H1 (cell line): ENCODE data around the gene CNIH3. TPM values are rescaled to one million over a fixed set of nuclear protein-coding genes. Genes with fewer than 3 reads are reported as not detected.

ENCODE experiments used
- CTCF ChIA-PET: fragments of 300-600 bp; sonication (Branson Sonifier 250); formaldehyde crosslinking; loops from one replicate; lab custom pipeline; 2021; ENCODE audit not compliant: partially characterized antibody; lab: Charles Lee
- POLR2A ChIA-PET: fragments of 300-600 bp; sonication (Branson Sonifier 250); formaldehyde crosslinking; loops from one replicate; lab custom pipeline; 2021; ENCODE audit warnings: inconsistent platforms; ENCODE audit not compliant: partially characterized antibody; lab: Charles Lee
- DNase-seq, 2 experiments: peaks; one replicate each; pipeline versions ENCODE4 v3.0.0 to v3.0.0-alpha.2; 2010 to 2022; ENCODE audit warnings: low spot score in 2 of 2, low read depth in 1 of 2, mixed read lengths in 1 of 2
- FAIRE-seq: peaks from 2 replicates; lab custom pipeline; 2011; peaks lifted over from hg19 to GRCh38; lab: Jason Lieb, UNC
- H2AFZ ChIP-seq: 2 replicates; pipeline ENCODE4 v1.8.1; 2012; ENCODE audit warnings: low read length, inconsistent platforms
- H2AK5ac ChIP-seq: 2 replicates; pipeline ENCODE4 v1.6.1; 2013; ENCODE audit warnings: low read depth, low read length
- H2BK120ac ChIP-seq: replicated peaks from 2 replicates; pipeline ENCODE3; 2013; ENCODE audit warnings: low read depth, low read length, inconsistent platforms
- H2BK12ac ChIP-seq: 2 replicates; pipeline ENCODE4 v1.6.1; 2013; ENCODE audit warnings: low read depth, low read length
- H2BK15ac ChIP-seq: 2 replicates; pipeline ENCODE4 v1.6.1; 2013; ENCODE audit warnings: low read length
- H2BK20ac ChIP-seq: 2 replicates; pipeline ENCODE4 v1.6.1; 2013; ENCODE audit warnings: low read length
- H2BK5ac ChIP-seq: 2 replicates; pipeline ENCODE4 v1.6.1; 2013; ENCODE audit warnings: low read depth, low read length
- H3K14ac ChIP-seq: 2 replicates; pipeline ENCODE4 v1.6.1; 2013; ENCODE audit warnings: inconsistent platforms; ENCODE audit not compliant: insufficient read length
- H3K18ac ChIP-seq: 2 replicates; pipeline ENCODE4 v1.6.1; 2013; ENCODE audit warnings: low read length; ENCODE audit errors: extremely low read depth
- H3K23ac ChIP-seq: 2 replicates; pipeline ENCODE4 v1.6.1; 2013; ENCODE audit warnings: inconsistent platforms; ENCODE audit not compliant: insufficient read length
- H3K23me2 ChIP-seq: 2 replicates; pipeline ENCODE4 v1.6.1; 2013; ENCODE audit warnings: low read depth, low read length
- H3K27ac ChIP-seq: 2 replicates; pipeline ENCODE4 v1.6.1; 2011; ENCODE audit warnings: low read depth, low read length, inconsistent platforms
- H3K27me3 ChIP-seq, 4 experiments: replicated peaks in 1 of 4; 1 replicate in 1 of 4; 2 replicates in 3 of 4; pipeline versions ENCODE4 v1.6.1 to v1.8.1; 2011 to 2013; ENCODE audit warnings: low read length in 3 of 4, mild to moderate bottlenecking in 3 of 4, inconsistent platforms in 2 of 4, mixed read lengths in 2 of 4, moderate library complexity in 1 of 4; ENCODE audit not compliant: control insufficient read depth in 3 of 4, insufficient read depth in 3 of 4; ENCODE audit errors: extremely low read depth in 1 of 4
- H3K36me3 ChIP-seq, 4 experiments: 2 replicates each; pipeline versions ENCODE4 v1.6.1 to v1.8.1; 2011 to 2013; ENCODE audit warnings: mild to moderate bottlenecking in 4 of 4, low read length in 3 of 4, moderate library complexity in 2 of 4, control low read depth in 1 of 4, inconsistent platforms in 1 of 4; ENCODE audit not compliant: insufficient read depth in 4 of 4, control insufficient read depth in 2 of 4
- H3K4ac ChIP-seq: replicated peaks from 2 replicates; pipeline ENCODE3; 2013; ENCODE audit warnings: low read length, low read depth, mixed read lengths, inconsistent platforms; ENCODE audit not compliant: insufficient read length
- H3K4me1 ChIP-seq, 4 experiments: replicated peaks in 1 of 4; 1 replicate in 1 of 4; 2 replicates in 3 of 4; pipeline versions ENCODE4 v1.6.1 to v1.8.1; 2011 to 2013; ENCODE audit warnings: low read length in 3 of 4, inconsistent platforms in 2 of 4, mixed read lengths in 1 of 4; ENCODE audit not compliant: insufficient read depth in 4 of 4, control insufficient read depth in 3 of 4
- H3K4me2 ChIP-seq, 2 experiments: 2 replicates each; pipeline versions ENCODE4 v1.6.1 to v1.8.1; 2011 to 2013; ENCODE audit warnings: low read depth in 2 of 2, low read length in 2 of 2, control low read depth in 1 of 2, inconsistent platforms in 1 of 2, mild to moderate bottlenecking in 1 of 2; ENCODE audit not compliant: insufficient read depth in 1 of 2
- H3K4me3 ChIP-seq, 4 experiments: fragments of 200-600, 300-600 bp in 1 of 4; sonication (generic), shearing (Covaris generic), sonication (Bioruptor Twin) in 1 of 4; 2 replicates each; pipeline versions ENCODE4 v1.5.1 to v1.8.1; 2011 to 2016; ENCODE audit warnings: low read length in 4 of 4, low read depth in 3 of 4, control low read depth in 2 of 4, inconsistent platforms in 2 of 4, mild to moderate bottlenecking in 2 of 4, mixed read lengths in 1 of 4, moderate library complexity in 1 of 4; ENCODE audit not compliant: insufficient read depth in 2 of 4; ENCODE audit errors: extremely low read depth in 1 of 4
- H3K56ac ChIP-seq: replicated peaks from 2 replicates; pipeline ENCODE3; 2013; ENCODE audit warnings: low read depth, mild to moderate bottlenecking, mixed read lengths, low read length, inconsistent platforms; ENCODE audit not compliant: insufficient read length
- H3K79me1 ChIP-seq: 2 replicates; pipeline ENCODE4 v1.6.1; 2013; ENCODE audit warnings: low read depth, low read length, control low read depth
- H3K79me2 ChIP-seq, 2 experiments: 2 replicates each; pipeline versions ENCODE4 v1.6.1 to v1.8.1; 2012 to 2013; ENCODE audit warnings: low read length in 2 of 2, mild to moderate bottlenecking in 2 of 2, inconsistent platforms in 1 of 2; ENCODE audit not compliant: insufficient read depth in 2 of 2, control insufficient read depth in 1 of 2
- H3K9ac ChIP-seq, 4 experiments: replicated peaks in 1 of 4; 1 replicate in 1 of 4; 2 replicates in 3 of 4; pipeline versions ENCODE4 v1.6.1 to v1.8.1; 2011 to 2013; ENCODE audit warnings: low read depth in 3 of 4, low read length in 3 of 4, control low read depth in 2 of 4, mild to moderate bottlenecking in 2 of 4, moderate library complexity in 2 of 4, inconsistent platforms in 1 of 4; ENCODE audit errors: extremely low read depth in 1 of 4
- H3K9me3 ChIP-seq, 2 experiments: 2 replicates each; pipeline versions ENCODE4 v1.6.1 to v1.8.1; 2012 to 2013; ENCODE audit warnings: mild to moderate bottlenecking in 2 of 2, moderate library complexity in 2 of 2, control low read depth in 1 of 2, inconsistent platforms in 1 of 2, low read depth in 1 of 2, low read length in 1 of 2, mixed read lengths in 1 of 2; ENCODE audit not compliant: insufficient read depth in 2 of 2
- H4K20me1 ChIP-seq, 2 experiments: replicated peaks in 1 of 2; 2 replicates each; pipeline versions ENCODE3 to v1.8.1; 2011 to 2013; ENCODE audit warnings: inconsistent platforms in 2 of 2, low read length in 2 of 2, mild to moderate bottlenecking in 1 of 2; ENCODE audit not compliant: insufficient read depth in 2 of 2, control insufficient read depth in 1 of 2
- H4K5ac ChIP-seq: 2 replicates; pipeline ENCODE4 v1.6.1; 2013; ENCODE audit warnings: low read length, low read depth, mixed read lengths, inconsistent platforms; ENCODE audit not compliant: insufficient read length
- H4K8ac ChIP-seq: 2 replicates; pipeline ENCODE4 v1.8.0; 2013; ENCODE audit warnings: mild to moderate bottlenecking, moderate library complexity, low read length, inconsistent platforms; ENCODE audit not compliant: insufficient read depth; ENCODE audit errors: extremely low read depth
- H4K91ac ChIP-seq: replicated peaks from 2 replicates; pipeline ENCODE3; 2013; ENCODE audit warnings: low read length, mixed read lengths, inconsistent platforms; ENCODE audit not compliant: insufficient read length
- BACH1 ChIP-seq: IDR thresholded peaks from 2 replicates; pipeline ENCODE4 v1.6.1; 2012; ENCODE audit warnings: low read length, improper control_type of control experiment
- CBX8 ChIP-seq: fragments of 300-800, 300-1000 bp; sonication (generic); IDR thresholded peaks from 2 replicates; pipeline ENCODE4 v1.7.1; 2016; ENCODE audit warnings: low read depth, low read length, borderline replicate concordance
- CEBPB ChIP-seq: IDR thresholded peaks from 2 replicates; pipeline ENCODE4 v1.6.1; 2012; ENCODE audit warnings: low read depth, low read length
- CHD2 ChIP-seq: IDR thresholded peaks from 2 replicates; pipeline ENCODE4 v1.6.1; 2012; ENCODE audit warnings: low read length, improper control_type of control experiment
- EP300 ChIP-seq, 2 experiments: IDR thresholded peaks; 1 replicate in 1 of 2; 2 replicates in 1 of 2; pipeline ENCODE4 v1.6.1; 2011 to 2012; ENCODE audit warnings: low read depth in 2 of 2, low read length in 2 of 2, mild to moderate bottlenecking in 2 of 2, borderline replicate concordance in 1 of 2, inconsistent platforms in 1 of 2, moderate library complexity in 1 of 2
- GABPA ChIP-seq: IDR thresholded peaks from 2 replicates; pipeline ENCODE4 v1.6.1; 2011; ENCODE audit warnings: mild to moderate bottlenecking, low read length, moderate library complexity, borderline replicate concordance; ENCODE audit not compliant: insufficient read depth
- KDM4A ChIP-seq: IDR thresholded peaks from one replicate; pipeline ENCODE4 v1.7.1; 2012; ENCODE audit warnings: low read depth, mild to moderate bottlenecking, moderate library complexity, low read length, inconsistent platforms; ENCODE audit not compliant: severe bottlenecking
- KDM5A ChIP-seq: fragments of 200-600 bp; IDR thresholded peaks from 2 replicates; pipeline ENCODE4 v1.7.1; 2012; ENCODE audit warnings: mild to moderate bottlenecking, low read length, inconsistent platforms, mixed read lengths
- MAFK ChIP-seq: IDR thresholded peaks from 2 replicates; pipeline ENCODE4 v1.6.1; 2012; ENCODE audit warnings: low read depth, mild to moderate bottlenecking, improper control_type of control experiment, low read length
- PHF8 ChIP-seq: fragments of 200-600 bp; sonication (generic); conservative IDR thresholded peaks from 2 replicates; pipeline ENCODE4 v1.7.1; 2012; ENCODE audit warnings: low read depth, mild to moderate bottlenecking, inconsistent platforms, low read length, moderate library complexity
- RAD21 ChIP-seq, 2 experiments: IDR thresholded peaks in 1 of 2; conservative IDR thresholded peaks in 1 of 2; 2 replicates each; pipeline ENCODE4 v1.6.1; 2011; ENCODE audit warnings: low read depth in 2 of 2, low read length in 2 of 2, improper control_type of control experiment in 1 of 2, inconsistent platforms in 1 of 2, mild to moderate bottlenecking in 1 of 2, moderate library complexity in 1 of 2
- RXRA ChIP-seq: IDR thresholded peaks from 2 replicates; pipeline ENCODE4 v1.6.1; 2011; ENCODE audit warnings: low read depth, mild to moderate bottlenecking, low read length, moderate library complexity; ENCODE audit not compliant: insufficient read depth
- TAF7 ChIP-seq: optimal IDR thresholded peaks from 2 replicates; pipeline ENCODE3; 2011; ENCODE audit warnings: low read depth, mild to moderate bottlenecking, inconsistent platforms, low read length, moderate library complexity, borderline replicate concordance
- TBP ChIP-seq: IDR thresholded peaks from 2 replicates; pipeline ENCODE4 v1.6.1; 2011; ENCODE audit warnings: low read depth, low read length, improper control_type of control experiment
- WGBS, 2 experiments: shearing (Covaris generic) in 1 of 2; methylation state at CpG; one replicate each; pipeline versions ENCODE4 v1.1.6 to v1.1.7; 2013 to 2015; ENCODE audit warnings: low lambda C conversion rate in 2 of 2, mixed read lengths in 2 of 2, inconsistent platforms in 1 of 2, low coverage in 1 of 2, missing lambda C conversion rate in 1 of 2; ENCODE audit not compliant: insufficient replicate concordance in 2 of 2, insufficient coverage in 1 of 2, insufficient read length in 1 of 2; ENCODE audit errors: extremely low coverage in 1 of 2, missing lambda C conversion rate in 1 of 2; 5-methylcytosine and 5-hydroxymethylcytosine counted together
- polyA plus RNA-seq, 7 experiments: library from polyadenylated mRNA; depleted of rRNA in 3 of 7; stranded (reverse) in 5 of 7; unstranded in 2 of 7; fragments of >200 nt in 5 of 7; fragments of 200-250 nt in 2 of 7; gene quantifications; 1 replicate in 5 of 7; 2 replicates in 1 of 7; 4 replicates in 1 of 7; pipeline versions ENCODE4 v1.2.1 to v1.2.3, GENCODE V29; 2011 to 2013; ENCODE audit warnings: missing spikeins in 2 of 7, mixed read lengths in 2 of 7
- total RNA-seq: library from RNA; stranded (reverse); fragmentation: NEBNext Ultra II Directional; extraction: Animal tissue kit (Norgen Biotek cat#: 25700); gene quantifications from 2 replicates; pipeline ENCODE4 v1.2.1, GENCODE V29; 2021

Gene CNIH3
- total and polyA plus RNA-seq, 2 of the 8 experiments (the other 6 are each of a cell fraction or from before 2014, with no cell fraction given), result 3.7 to 5.6 TPM

DNA sequence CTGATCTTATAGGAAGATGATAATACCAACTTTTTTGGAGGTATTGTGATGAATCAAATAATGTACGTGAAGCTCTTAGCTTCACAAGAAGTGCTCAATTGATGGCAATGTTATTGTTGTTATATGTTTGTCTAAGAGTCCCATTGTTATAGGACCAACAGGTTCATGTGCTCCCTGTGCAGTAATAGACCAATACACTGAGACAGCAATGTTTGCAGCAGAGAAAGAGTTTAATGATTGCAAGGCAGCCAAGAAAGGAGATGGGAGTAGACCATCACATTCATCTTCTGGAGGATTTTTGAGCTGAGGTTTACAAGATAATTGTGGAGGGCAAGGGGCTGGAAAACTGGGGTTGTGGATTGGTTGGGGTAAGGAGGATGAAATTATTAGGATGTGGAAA lies 143.0 kb downstream of the CNIH3 start:
- Histone ChIP-seq H3K23me2 (no peaks in the 10 kb centered on the region), H3K56ac (no peak overlapping the region), H4K91ac (no peak overlapping the region), H2BK120ac (no peak overlapping the region), H3K23ac (no peak overlapping the region), H3K4me3 (no peak overlapping the region), H2AK5ac (no peak overlapping the region), H3K9ac (no peak overlapping the region), H4K5ac (no peak overlapping the region), H2AFZ (no peak overlapping the region), H3K79me2 (no peaks in the 10 kb centered on the region), H2BK12ac (no peak overlapping the region), H3K27me3 (no peaks in the 10 kb centered on the region; a peak in 1 of 7 replicates), H3K27ac (no peak overlapping the region), H3K79me1 (no peaks in the 10 kb centered on the region), H3K4ac (no peak overlapping the region), H2BK20ac (no peak overlapping the region), H3K18ac (no peak overlapping the region), H2BK15ac (no peak overlapping the region), H3K4me2 (no peak overlapping the region), H4K8ac (no peak overlapping the region), H4K20me1 (no peaks in the 10 kb centered on the region), H3K4me1 (peaks cover 0 to 5% (median 2%) of the 10 kb centered on the region in 4 experiments; a peak in 4 of 7 replicates), H3K14ac (no peak overlapping the region), H2BK5ac (no peak overlapping the region), H3K36me3 (no peaks in the 10 kb centered on the region), H3K9me3 (0 out of 4 replicates have a peak, but pooled peaks cover 0 to 3% of the 10 kb centered on the region in 2 experiments)
- WGBS, 2 experiments, result 88% methylated on average over 1 of the region's 1 CpG; no CpG with 5 or more reads in 1 of the 2 experiments
- ChIA-PET POLR2A (no interaction called here), CTCF (interaction anchor here (0.6 to 1.9 kb wide), 8 partner anchors 15 to 315 kb away, joined by 3 to 6 read pairs (median 4); no protein-coding TSS in a partner anchor)
- FAIRE-seq (no peak), DNase-seq (no peak)
- TF ChIP-seq RAD21 (IDR thresholded peaks at IDR 0.05 in 1 of 2, conservative IDR thresholded peaks at IDR 0.05 in 1 of 2; ENCODE audit: low read depth in 2 of 2, low read length in 2 of 2) (no peak), CHD2 (no peak), PHF8 (no peak), KDM4A (no peak), BACH1 (no peak), EP300 (IDR thresholded peaks at IDR 0.05; ENCODE audit: borderline replicate concordance in 1 of 2, low read depth in 2 of 2, low read length in 2 of 2) (no peak), RXRA (no peak), TAF7 (no peak), CEBPB (no peak), CBX8 (no peak), MAFK (no peak), GABPA (no peak), TBP (no peak), KDM5A (no peak)
